DND-41 (cell line): ENCODE results near the gene RDH16.

Source experiments
- ATAC-seq: fragments of 200-7000 bp; cut with Tn5 transposase; 3 replicates; pipeline ENCODE4 v1.9.1; 2021; ENCODE audit warnings: low read depth; ENCODE audit not compliant: insufficient read depth
- DNase-seq: peaks from one replicate; pipeline ENCODE4 v3.0.0-alpha.2; 2020
- H2AFZ ChIP-seq: 2 replicates; pipeline ENCODE4 v1.6.0; 2012; ENCODE audit warnings: low read depth, low read length
- H3K27ac ChIP-seq: 2 replicates; pipeline ENCODE4 v1.5.1; 2012; ENCODE audit warnings: low read length, inconsistent platforms
- H3K27me3 ChIP-seq: fragments of 200-600 bp; sonication (generic); 2 replicates; pipeline ENCODE4 v1.6.0; 2012; ENCODE audit warnings: low read length, mild to moderate bottlenecking, inconsistent platforms; ENCODE audit not compliant: insufficient read depth, poor library complexity
- H3K36me3 ChIP-seq: 2 replicates; pipeline ENCODE4 v1.5.1; 2012; ENCODE audit warnings: low read length, inconsistent platforms; ENCODE audit not compliant: insufficient read depth
- H3K4me1 ChIP-seq: 2 replicates; pipeline ENCODE4 v1.5.1; 2012; ENCODE audit warnings: mild to moderate bottlenecking, low read length; ENCODE audit not compliant: insufficient read depth
- H3K4me2 ChIP-seq: 2 replicates; pipeline ENCODE4 v1.6.0; 2012; ENCODE audit warnings: mild to moderate bottlenecking, moderate library complexity, low read length, inconsistent platforms; ENCODE audit not compliant: insufficient read depth
- H3K4me3 ChIP-seq, 2 experiments: fragments of 200-600 bp in 1 of 2; shearing (Covaris generic) in 1 of 2; 2 replicates each; pipeline ENCODE4 v1.5.1; 2012 to 2016; ENCODE audit warnings: inconsistent platforms in 2 of 2, low read length in 2 of 2, mild to moderate bottlenecking in 2 of 2, low read depth in 1 of 2, moderate library complexity in 1 of 2
- H3K79me2 ChIP-seq: 2 replicates; pipeline ENCODE4 v1.6.0; 2012; ENCODE audit warnings: low read length, inconsistent platforms; ENCODE audit not compliant: insufficient read depth
- H3K9ac ChIP-seq: 2 replicates; pipeline ENCODE4 v1.6.0; 2012; ENCODE audit warnings: low read depth, mild to moderate bottlenecking, inconsistent platforms, low read length, moderate library complexity
- H3K9me3 ChIP-seq: 2 replicates; pipeline ENCODE4 v1.5.1; 2012; ENCODE audit warnings: low read length, moderate library complexity, mild to moderate bottlenecking, inconsistent platforms; ENCODE audit not compliant: insufficient read depth, severe bottlenecking
- H4K20me1 ChIP-seq: 2 replicates; pipeline ENCODE4 v1.6.0; 2012; ENCODE audit warnings: low read length; ENCODE audit not compliant: insufficient read depth
- EZH2 ChIP-seq: IDR thresholded peaks from 3 replicates; pipeline ENCODE4 v1.6.1; 2012; ENCODE audit warnings: borderline replicate concordance, low read depth, mild to moderate bottlenecking, moderate library complexity, low read length, inconsistent platforms; ENCODE audit not compliant: severe bottlenecking
- TF ChIP-seq, protein P1 (sequence below): IDR thresholded peaks from 2 replicates; pipeline ENCODE4 v1.5.1; 2012; ENCODE audit warnings: borderline replicate concordance, low read length, moderate library complexity, mild to moderate bottlenecking; ENCODE audit not compliant: poor library complexity, severe bottlenecking; ENCODE audit errors: extremely low read depth

RDH16 gene, protein sequence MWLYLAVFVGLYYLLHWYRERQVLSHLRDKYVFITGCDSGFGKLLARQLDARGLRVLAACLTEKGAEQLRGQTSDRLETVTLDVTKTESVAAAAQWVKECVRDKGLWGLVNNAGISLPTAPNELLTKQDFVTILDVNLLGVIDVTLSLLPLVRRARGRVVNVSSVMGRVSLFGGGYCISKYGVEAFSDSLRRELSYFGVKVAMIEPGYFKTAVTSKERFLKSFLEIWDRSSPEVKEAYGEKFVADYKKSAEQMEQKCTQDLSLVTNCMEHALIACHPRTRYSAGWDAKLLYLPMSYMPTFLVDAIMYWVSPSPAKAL

DNA sequence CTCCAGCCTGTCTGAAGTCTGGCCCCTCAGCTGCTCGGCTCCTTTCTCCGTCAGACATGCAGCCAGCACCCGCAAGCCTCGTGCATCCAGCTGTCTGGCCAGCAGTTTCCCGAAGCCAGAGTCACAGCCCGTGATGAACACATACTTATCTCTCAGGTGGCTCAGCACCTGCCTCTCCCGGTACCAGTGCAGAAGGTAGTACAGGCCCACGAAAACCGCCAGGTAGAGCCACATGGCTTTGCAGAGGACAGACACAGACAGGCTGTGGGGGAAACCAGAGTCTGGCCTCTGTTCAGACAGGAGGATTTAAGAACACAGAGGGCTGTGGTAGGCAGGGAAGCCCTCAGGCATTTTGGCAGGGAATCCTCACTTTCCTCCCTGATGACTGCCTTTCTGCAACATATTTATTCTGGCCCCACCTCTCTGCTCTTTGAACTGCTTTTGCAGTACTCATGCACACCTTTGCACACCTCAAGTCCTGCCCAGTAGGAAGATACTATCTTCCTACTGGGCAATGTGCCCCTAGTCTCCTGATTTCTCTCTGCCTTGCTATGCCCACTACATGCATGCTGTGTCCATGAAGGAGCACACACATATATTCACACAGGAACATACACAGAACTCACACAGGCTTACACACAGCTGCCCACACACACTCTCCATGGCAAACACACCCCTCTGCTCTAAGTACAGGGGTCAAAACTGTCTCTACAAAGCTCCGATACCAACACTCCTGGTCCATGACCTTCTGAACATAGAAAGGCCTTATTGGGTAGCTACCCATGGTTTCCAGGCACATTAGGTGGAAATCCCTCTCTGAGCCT is at the start of gene RDH16:
Gene RDH16 (minus strand): TSS at position 380 of the 824 bp plus-strand sequence. CDS start 146 bp downstream, at position 234.
- Histone ChIP-seq H2AFZ (no peak within 1 kb of the TSS), H3K9me3 (peaks cover 6% of the 10 kb centered on the region), H3K9ac (no peak within 1 kb of the TSS), H3K4me2 (no peak within 1 kb of the TSS), H3K27me3 (no peaks in the 10 kb centered on the region), H3K4me3 (no peak within 1 kb of the TSS), H3K79me2 (no peaks in the 10 kb centered on the region), H3K4me1 (no peaks in the 10 kb centered on the region), H4K20me1 (no peaks in the 10 kb centered on the region), H3K27ac (no peak within 1 kb of the TSS), H3K36me3 (no peaks in the 10 kb centered on the region)
- TF ChIP-seq, protein P1, sequence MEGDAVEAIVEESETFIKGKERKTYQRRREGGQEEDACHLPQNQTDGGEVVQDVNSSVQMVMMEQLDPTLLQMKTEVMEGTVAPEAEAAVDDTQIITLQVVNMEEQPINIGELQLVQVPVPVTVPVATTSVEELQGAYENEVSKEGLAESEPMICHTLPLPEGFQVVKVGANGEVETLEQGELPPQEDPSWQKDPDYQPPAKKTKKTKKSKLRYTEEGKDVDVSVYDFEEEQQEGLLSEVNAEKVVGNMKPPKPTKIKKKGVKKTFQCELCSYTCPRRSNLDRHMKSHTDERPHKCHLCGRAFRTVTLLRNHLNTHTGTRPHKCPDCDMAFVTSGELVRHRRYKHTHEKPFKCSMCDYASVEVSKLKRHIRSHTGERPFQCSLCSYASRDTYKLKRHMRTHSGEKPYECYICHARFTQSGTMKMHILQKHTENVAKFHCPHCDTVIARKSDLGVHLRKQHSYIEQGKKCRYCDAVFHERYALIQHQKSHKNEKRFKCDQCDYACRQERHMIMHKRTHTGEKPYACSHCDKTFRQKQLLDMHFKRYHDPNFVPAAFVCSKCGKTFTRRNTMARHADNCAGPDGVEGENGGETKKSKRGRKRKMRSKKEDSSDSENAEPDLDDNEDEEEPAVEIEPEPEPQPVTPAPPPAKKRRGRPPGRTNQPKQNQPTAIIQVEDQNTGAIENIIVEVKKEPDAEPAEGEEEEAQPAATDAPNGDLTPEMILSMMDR, result no peak
- TF ChIP-seq EZH2, result no peak
- no peak for DNase-seq
- ATAC-seq, result no peak

DNA sequence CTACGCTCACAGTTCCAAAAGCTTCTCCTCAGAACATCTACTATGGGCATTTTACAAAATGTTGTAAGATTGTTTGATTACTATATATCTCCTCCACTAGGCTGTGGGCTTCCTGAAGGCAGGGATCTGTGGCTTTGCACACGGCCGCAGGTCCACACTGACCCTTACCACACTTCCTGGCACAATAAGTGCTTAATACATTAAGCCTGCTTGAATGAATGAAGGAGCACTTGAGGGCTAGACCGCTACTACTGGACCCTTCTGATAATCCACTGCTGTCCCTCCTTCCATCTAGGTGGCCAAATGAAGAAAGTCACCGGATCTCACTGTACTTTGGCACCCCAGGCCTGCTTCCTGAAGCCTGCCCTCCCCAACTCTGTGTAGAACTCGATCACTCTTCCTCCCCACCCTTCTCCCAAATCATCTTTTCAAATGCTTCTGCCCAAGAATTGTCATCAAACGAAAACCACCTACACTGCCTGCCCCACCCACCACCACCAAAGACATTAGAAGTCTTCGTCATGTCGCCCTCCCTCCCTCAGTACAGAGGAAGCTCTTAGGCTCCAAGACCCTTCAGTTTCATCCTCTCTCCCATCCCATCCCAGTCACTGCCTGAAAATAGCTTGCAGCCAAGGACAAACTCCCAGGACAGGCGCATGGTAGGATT is 49.5 kb upstream of the RDH16 start:
- peak overlapping the region; percentile 64 for H2AFZ ChIP-seq
- peaks cover 42% of the 10 kb centered on the region for H3K79me2 ChIP-seq
- H3K27ac ChIP-seq, result no peak overlapping the region
- DNase-seq (no peak), ATAC-seq (no peak)
- H3K9me3 ChIP-seq, result no peaks in the 10 kb centered on the region
- H3K27me3 ChIP-seq, result no peaks in the 10 kb centered on the region
- H3K4me1 ChIP-seq, result peaks cover 23% of the 10 kb centered on the region
- H3K9ac ChIP-seq, result peak overlapping the region; percentile 33
- peaks cover 30% of the 10 kb centered on the region for H3K36me3 ChIP-seq
- peak overlapping the region; percentile 54; the same call in 1 of the 2 replicates for H3K4me2 ChIP-seq
- TF ChIP-seq, protein P1, result no peak
- no peak for TF ChIP-seq EZH2
- peak overlapping the region in 1 of 2 experiments; percentile 53; a peak in 2 of 4 replicates for H3K4me3 ChIP-seq
- H4K20me1 ChIP-seq, result peaks cover 28% of the 10 kb centered on the region

DNA sequence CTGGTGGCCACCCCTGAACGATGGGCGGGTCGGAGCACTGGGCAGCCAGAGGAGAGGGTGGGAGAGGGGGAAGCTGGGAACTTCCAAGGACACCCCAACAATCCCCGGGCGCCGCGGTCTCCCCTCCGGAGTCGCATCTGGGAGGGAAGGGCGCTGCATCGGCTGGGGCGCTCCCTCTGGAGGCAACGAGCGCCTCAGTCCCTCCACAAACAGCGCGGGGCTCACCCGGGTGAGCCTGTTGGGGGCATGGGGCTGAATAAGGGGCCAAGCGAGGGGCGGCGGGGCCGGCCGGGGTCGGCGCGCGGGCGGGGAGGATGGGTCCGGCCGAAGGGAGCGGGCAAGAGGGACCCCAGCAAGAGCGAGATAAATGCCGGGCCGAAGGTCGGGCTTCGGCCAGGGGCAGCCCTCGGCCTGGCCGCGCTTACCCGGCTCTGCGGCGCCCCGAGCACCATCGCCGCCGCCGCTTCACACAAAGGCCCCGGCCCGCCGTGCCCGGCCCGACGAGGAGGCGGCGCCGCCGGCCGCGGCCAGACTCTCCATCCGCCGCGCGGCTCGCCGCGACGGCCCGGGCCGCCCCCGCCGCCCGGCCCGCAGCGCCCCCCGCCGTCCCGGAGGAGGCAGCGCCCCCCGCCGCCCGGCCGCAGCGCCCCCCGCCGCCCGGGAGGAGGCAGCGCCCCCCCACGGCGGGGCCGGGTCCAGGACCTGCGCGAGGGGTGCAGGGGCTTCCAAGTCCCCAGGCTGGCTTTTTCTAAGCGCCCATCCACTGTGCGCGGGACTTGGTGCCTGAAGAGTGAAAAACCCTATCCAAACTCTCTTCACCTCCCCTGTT is 48.8 kb upstream of the RDH16 start, which contains the start of gene ZBTB39:
Gene ZBTB39 (minus strand): TSS at position 567 of the 829 bp plus-strand sequence. CDS start 1,629 bp downstream, outside the sequence.
- H3K4me3 ChIP-seq, result peak within 1 kb of the TSS; percentile 66 to 86
- H3K79me2 ChIP-seq, result peaks cover 50% of the 10 kb centered on the region
- TF ChIP-seq, protein P1, result peak; percentile 66
- TF ChIP-seq EZH2, result no peak
- H3K4me1 ChIP-seq, result peaks cover 23% of the 10 kb centered on the region
- H3K9ac ChIP-seq, result peak within 1 kb of the TSS; percentile 68
- peaks cover 35% of the 10 kb centered on the region for H4K20me1 ChIP-seq
- H3K36me3 ChIP-seq, result peaks cover 37% of the 10 kb centered on the region
- peak; percentile 76 for ATAC-seq
- peak within 1 kb of the TSS; percentile 64 for H2AFZ ChIP-seq
- DNase-seq, result peak; percentile 73
- peak within 1 kb of the TSS; percentile 27 for H3K27ac ChIP-seq
- H3K9me3 ChIP-seq, result no peaks in the 10 kb centered on the region
- no peaks in the 10 kb centered on the region for H3K27me3 ChIP-seq
- peak within 1 kb of the TSS; percentile 83 for H3K4me2 ChIP-seq
